GM10248 (cell line): ENCODE measurements around the gene RD3L.
"Not testable (repeated sequence)": the region's sequence is repeated elsewhere in the genome, so short reads cannot be mapped to it uniquely, and the experiment has no call there.

Experiments used
- CTCF ChIA-PET: fragments of 300-600 bp; sonication (Branson Sonifier 250); formaldehyde crosslinking; extraction: SDS; loops from one replicate; lab custom pipeline; 2021; ENCODE audit warnings: antibody characterized with exemption; lab: Yijun Ruan, JAX
- POLR2A ChIA-PET: fragments of 350-650 bp; sonication (Branson Sonifier 250); formaldehyde crosslinking; extraction: SDS; loops from one replicate; lab custom pipeline; 2020; ENCODE audit warnings: antibody characterized with exemption; lab: Yijun Ruan, JAX
- DNase-seq: peaks from one replicate; pipeline ENCODE4 v3.0.0; 2012; ENCODE audit errors: extremely low spot score
- TF ChIP-seq, protein P1 (sequence below): IDR thresholded peaks from 2 replicates; pipeline ENCODE4 v1.5.1; 2012; ENCODE audit warnings: mild to moderate bottlenecking, low read depth; ENCODE audit errors: extremely low read depth, missing control alignments, control extremely low read depth

Gene RD3L

DNA sequence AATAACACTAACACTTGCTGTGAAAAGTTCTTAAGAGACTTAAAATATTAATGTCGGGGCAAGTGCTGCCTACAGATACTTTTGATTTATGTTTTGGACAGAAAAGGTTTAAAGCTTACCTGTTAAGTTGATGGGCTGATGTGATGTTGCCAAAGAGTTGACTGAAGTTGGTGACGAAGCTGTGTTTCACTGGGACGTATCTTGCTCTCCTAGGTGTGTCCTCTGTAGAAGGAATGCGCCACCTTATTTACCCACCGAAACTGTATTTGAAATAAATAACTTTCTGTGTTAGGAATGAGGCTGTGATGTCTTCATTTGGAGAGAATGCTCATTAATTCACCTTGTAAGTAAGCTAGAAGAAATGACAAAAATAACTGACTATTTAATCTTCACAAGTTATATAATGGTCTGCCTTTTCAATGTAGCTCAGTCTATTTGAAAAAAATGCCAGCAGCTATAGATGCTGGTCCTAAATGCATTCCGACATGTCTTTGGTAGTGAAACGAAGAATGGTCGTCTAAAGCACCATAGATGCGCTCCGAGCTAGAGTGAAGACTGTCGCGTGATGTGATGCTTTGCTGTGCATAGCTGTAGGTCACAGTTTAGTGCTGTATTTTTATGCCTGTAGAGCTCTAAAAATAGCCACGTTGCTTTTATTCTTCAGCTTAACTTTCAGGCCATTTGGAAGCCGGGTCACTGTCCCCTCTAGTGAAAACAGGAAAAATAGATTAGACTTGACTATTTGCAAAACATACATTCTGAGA, at the start of gene RD3L:
TSS of gene RD3L (minus strand) at position 557 of the 764 bp plus-strand sequence. CDS start 834 bp downstream, outside the sequence.
- POLR2A ChIA-PET, result no interaction called here
- no peak for DNase-seq
- CTCF ChIA-PET, result interaction anchor here (0.9 to 1.8 kb wide), 6 partner anchors 9 to 32 kb away, joined by 3 to 4 read pairs (median 3); no protein-coding TSS in a partner anchor
- TF ChIP-seq, protein P1, sequence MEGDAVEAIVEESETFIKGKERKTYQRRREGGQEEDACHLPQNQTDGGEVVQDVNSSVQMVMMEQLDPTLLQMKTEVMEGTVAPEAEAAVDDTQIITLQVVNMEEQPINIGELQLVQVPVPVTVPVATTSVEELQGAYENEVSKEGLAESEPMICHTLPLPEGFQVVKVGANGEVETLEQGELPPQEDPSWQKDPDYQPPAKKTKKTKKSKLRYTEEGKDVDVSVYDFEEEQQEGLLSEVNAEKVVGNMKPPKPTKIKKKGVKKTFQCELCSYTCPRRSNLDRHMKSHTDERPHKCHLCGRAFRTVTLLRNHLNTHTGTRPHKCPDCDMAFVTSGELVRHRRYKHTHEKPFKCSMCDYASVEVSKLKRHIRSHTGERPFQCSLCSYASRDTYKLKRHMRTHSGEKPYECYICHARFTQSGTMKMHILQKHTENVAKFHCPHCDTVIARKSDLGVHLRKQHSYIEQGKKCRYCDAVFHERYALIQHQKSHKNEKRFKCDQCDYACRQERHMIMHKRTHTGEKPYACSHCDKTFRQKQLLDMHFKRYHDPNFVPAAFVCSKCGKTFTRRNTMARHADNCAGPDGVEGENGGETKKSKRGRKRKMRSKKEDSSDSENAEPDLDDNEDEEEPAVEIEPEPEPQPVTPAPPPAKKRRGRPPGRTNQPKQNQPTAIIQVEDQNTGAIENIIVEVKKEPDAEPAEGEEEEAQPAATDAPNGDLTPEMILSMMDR, result no peak

DNA sequence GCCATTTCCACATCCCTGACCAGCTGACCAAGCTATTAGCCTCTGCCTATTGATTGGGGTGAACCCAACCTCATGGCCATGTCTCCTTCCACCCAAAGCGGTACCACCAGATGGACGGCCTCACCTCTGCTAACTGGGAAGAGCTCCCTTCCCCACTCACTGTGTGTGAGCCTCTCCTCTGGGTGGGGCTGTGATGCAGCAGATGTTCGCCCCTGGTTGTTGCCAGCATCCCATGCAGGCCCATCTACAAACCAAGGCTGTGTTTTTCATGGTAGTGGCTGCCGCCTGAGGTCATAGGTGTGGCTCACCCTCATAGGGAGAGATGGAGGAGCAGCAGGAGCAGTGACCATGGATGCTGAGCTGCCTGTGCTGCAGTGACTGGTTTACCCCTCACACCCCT, 47.6 kb upstream of the RD3L start:
- DNase-seq, result no peak
- POLR2A ChIA-PET, result no interaction called here
- TF ChIP-seq, protein P1, result no peak
- CTCF ChIA-PET, result no interaction called here

DNA sequence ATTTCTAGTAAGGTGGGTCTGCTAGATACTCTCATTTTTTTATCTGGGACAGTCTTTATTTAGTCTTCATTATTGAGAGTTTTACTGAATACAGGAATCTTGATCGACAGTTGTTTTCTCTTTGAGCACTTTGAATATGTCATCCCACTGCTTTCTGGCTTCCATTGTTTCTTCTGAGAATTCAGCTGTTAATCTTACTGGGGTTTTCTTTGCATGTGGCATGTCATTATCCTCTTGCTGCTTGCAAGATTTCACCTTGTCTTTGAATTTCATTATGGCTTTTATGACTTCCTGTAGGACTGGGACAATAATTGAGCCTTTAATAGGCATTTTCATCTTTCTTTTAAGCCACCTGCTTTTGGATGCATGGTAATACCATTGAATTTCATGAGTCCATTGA, 46.7 kb upstream of the RD3L start:
- CTCF ChIA-PET, result no interaction called here
- POLR2A ChIA-PET, result no interaction called here

DNA sequence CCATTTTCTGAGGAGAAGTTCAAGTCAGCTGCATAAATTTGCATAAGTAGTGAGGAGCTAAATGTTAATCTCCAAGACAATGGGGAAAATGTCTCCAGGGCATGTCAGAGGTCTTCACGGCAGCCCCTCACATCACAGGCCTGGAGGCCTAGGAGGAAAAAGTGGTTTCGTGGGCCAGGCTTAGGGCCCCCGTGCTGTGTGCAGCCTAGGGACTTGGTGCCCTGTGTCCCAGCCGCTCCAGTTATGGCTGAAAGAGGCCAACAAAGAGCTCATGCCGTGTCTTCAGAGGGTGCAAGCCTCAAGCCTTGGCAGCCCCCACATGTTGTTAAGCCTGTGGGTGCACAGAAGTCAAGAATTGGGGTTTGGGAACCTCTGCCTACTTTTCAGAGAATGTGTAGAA, 41.9 kb upstream of the RD3L start:
- TF ChIP-seq, protein P1, result no peak
- POLR2A ChIA-PET, result no interaction called here
- no peak for DNase-seq
- CTCF ChIA-PET, result interaction anchor here (1.0 to 1.3 kb wide), 2 partner anchors 62 to 84 kb away, joined by 3 read pairs; no protein-coding TSS in a partner anchor

More for the DNA sequence above, 46.7 kb upstream of the RD3L start:
- DNase-seq, result no peak
- TF ChIP-seq, protein P1, result no peak

DNA sequence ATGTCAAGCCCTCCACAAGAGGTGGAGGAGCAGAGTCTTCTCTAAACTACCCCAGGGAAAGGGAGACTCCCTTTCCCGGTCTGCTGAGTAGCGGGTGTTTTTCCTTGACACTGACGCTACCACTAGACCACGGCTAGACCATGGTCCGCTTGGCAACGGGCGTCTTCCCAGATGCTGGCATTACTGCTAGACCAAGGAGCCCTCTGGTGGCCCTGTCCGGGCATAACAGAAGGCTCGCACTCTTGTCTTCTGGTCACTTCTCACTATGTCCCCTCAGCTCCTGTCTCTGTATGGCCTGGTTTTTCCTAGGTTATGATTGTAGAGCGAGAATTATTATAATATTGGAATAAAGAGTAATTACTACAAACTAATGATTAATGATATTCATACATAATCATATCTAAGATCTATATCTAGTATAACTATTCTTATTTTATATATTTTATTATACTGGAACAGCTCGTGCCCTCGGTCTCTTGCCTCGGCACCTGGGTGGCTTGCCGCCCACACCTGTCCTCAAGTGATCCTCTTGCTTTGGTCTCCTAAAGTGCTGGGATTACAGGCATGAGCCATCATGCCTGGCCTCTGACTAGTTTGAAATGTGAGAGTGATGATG, 38.4 kb upstream of the RD3L start:
- POLR2A ChIA-PET, DNase-seq: not testable (repeated sequence)
- CTCF ChIA-PET, result interaction anchor here (1.0 to 3.4 kb wide), 6 partner anchors 11 to 172 kb away, joined by 3 to 24 read pairs (median 5); a partner anchor contains a TSS
- TF ChIP-seq, protein P1, result peak; percentile 32

DNA sequence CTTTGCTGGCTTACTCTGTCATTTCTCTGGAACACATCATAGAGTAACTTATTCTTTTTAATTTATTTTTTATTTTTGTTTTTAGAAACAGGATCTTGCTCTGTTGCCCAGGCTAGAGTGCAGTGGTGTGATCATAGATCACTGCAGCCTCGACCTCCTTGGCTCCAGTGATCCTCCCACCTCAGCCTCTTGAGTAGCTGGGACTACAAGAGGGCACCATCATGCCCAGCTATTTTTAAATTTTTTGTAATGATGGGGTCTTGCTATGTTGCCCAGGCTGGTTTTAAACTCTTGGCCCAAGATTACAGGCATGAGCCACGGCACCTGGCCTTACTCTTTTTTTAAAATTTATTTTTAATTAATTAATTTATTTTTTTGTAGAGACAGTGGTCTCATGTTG, 32.2 kb upstream of the RD3L start:
- DNase-seq, result no peak
- TF ChIP-seq, protein P1, result no peak
- ChIA-PET POLR2A (interaction anchor here (0.6 kb wide), 1 partner anchor 19 kb away, joined by 6 read pairs; no protein-coding TSS in a partner anchor), CTCF (interaction anchor here (0.8 kb wide), 1 partner anchor 9 kb away, joined by 3 read pairs; no protein-coding TSS in a partner anchor)
